Kidney epithelial cell (primary cell): ENCODE measurements around the gene TMTC1. TPM values are rescaled to one million over a fixed set of nuclear protein-coding genes. Genes with fewer than 3 reads are reported as not detected.

Experiments
- DNase-seq: peaks from one replicate; pipeline ENCODE4 v3.0.0-alpha.2; 2010; ENCODE audit warnings: low read depth
- H3K27me3 ChIP-seq: 2 replicates; pipeline ENCODE4 v1.6.0; 2011; ENCODE audit warnings: low read length; ENCODE audit not compliant: control insufficient read depth, insufficient read depth
- H3K36me3 ChIP-seq: 2 replicates; pipeline ENCODE4 v1.5.1; 2011; ENCODE audit warnings: low read length; ENCODE audit not compliant: control insufficient read depth, insufficient read depth
- H3K4me3 ChIP-seq: 2 replicates; pipeline ENCODE4 v1.5.1; 2011; ENCODE audit warnings: low read depth, mild to moderate bottlenecking, control low read depth, low read length
- total RNA-seq: library from RNA; depleted of rRNA; stranded (reverse); fragments of >200 nt; gene quantifications from 2 replicates; pipeline ENCODE4 v1.2.3, GENCODE V29; 2015
- TF ChIP-seq, protein P1 (sequence below): IDR thresholded peaks from 2 replicates; pipeline ENCODE4 v1.5.1; 2011; ENCODE audit warnings: mild to moderate bottlenecking, moderate library complexity, low read length, control low read depth, inconsistent platforms; ENCODE audit not compliant: insufficient read depth, poor library complexity, severe bottlenecking

Gene TMTC1
- total RNA-seq, 1 donor from 2014 or later: 1.6 TPM

DNA sequence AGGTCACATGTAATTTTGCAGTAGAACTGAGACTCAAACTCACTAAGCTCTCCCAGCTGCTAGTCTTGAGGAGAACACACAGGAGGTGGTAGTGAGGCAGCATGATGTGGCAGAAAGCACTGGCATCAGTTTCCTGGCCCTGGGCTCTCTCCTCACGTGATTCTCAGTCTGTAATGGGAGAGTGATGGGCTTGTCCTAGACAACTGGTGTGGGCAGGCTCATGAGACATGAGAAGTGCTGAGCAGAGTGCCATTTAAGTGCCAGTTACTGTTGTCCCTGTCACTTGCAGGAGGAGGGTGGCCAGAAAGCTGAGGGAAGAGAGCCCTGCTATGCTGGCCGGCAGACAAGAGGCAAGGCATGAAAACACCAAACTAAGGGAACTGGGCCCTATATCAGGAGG, 237.7 kb downstream of the TMTC1 start:
- no peaks in the 10 kb centered on the region for H3K36me3 ChIP-seq
- H3K27me3 ChIP-seq: no peaks in the 10 kb centered on the region
- no peak overlapping the region for H3K4me3 ChIP-seq
- DNase-seq: no peak
- TF ChIP-seq, protein P1, sequence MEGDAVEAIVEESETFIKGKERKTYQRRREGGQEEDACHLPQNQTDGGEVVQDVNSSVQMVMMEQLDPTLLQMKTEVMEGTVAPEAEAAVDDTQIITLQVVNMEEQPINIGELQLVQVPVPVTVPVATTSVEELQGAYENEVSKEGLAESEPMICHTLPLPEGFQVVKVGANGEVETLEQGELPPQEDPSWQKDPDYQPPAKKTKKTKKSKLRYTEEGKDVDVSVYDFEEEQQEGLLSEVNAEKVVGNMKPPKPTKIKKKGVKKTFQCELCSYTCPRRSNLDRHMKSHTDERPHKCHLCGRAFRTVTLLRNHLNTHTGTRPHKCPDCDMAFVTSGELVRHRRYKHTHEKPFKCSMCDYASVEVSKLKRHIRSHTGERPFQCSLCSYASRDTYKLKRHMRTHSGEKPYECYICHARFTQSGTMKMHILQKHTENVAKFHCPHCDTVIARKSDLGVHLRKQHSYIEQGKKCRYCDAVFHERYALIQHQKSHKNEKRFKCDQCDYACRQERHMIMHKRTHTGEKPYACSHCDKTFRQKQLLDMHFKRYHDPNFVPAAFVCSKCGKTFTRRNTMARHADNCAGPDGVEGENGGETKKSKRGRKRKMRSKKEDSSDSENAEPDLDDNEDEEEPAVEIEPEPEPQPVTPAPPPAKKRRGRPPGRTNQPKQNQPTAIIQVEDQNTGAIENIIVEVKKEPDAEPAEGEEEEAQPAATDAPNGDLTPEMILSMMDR: no peak

DNA sequence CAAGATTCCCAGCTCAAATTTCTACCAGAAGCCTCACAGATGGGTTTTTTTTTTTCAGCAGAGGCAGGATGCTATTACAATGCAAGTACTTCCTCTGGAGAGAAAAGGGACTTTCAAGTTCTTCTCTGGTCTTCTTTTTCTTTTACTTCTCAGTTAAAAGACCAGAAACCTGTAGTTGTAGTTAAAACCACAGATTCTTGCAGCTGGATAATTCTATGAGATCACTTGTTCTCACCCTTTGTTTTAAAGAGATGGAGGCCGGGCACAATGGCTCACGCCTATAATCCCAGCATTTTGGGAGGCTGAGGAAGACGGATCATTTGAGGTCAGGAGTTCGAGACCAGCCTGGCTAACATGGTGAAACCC, 238.7 kb downstream of the TMTC1 start:
- DNase-seq: no peak
- Histone ChIP-seq H3K36me3 (no peaks in the 10 kb centered on the region), H3K4me3 (no peak overlapping the region), H3K27me3 (no peaks in the 10 kb centered on the region)
- TF ChIP-seq, protein P1: no peak

DNA sequence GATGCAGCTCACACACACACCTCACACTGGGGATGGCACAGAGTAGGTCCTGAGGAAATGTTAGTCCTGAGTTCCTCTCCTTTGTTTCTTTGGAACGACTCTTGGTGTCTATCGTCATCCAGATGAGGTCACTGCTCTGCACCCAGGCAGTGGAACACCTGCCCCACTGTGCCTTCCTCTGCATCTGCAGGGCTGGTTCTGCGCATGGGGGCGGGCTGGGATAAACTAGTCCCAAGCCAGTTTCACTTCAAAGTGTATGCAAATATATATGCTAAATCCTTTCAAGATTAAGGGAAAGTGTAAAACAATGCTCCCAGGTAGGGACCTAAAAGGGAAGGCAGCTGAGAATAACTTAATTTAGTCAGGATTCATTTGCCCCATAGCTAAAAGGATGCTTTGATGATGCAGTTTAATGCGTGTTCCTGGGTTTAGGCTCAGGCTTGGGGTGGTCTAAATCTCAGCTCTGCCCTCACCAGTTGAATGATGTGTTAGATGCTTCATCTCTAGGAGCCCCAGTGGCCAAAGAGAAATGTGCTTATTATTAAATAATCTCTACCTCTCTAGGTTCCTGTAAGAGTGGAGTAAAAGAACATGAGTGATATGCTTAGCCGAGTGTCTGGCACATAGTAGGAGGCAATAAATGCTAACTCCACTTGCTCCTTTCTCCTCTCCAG, 239.2 kb downstream of the TMTC1 start:
- TF ChIP-seq, protein P1: no peak
- no peak for DNase-seq
- Histone ChIP-seq H3K27me3 (no peaks in the 10 kb centered on the region), H3K36me3 (no peaks in the 10 kb centered on the region), H3K4me3 (no peak overlapping the region)

DNA sequence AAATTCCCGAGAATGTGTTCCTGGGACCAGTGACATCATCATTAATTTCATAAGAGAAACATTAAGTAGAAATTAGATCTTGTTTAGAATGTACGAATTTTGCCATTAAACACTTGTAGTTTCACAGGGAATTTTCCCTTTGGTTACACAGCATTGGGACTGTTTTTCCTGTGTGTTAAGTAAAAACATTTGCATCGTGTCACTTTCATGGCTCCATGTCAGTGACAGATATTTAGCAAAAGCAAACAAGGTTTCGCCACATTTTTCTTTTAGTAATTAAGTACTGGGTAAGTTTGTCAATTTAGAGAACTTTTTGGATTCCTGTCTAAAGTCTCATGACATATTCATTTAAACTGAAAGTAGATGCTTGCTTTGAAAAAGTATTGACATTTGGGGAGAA, 240.7 kb downstream of the TMTC1 start:
- Histone ChIP-seq H3K36me3 (no peaks in the 10 kb centered on the region), H3K27me3 (no peaks in the 10 kb centered on the region), H3K4me3 (no peak overlapping the region)
- no peak for DNase-seq
- TF ChIP-seq, protein P1: no peak

DNA sequence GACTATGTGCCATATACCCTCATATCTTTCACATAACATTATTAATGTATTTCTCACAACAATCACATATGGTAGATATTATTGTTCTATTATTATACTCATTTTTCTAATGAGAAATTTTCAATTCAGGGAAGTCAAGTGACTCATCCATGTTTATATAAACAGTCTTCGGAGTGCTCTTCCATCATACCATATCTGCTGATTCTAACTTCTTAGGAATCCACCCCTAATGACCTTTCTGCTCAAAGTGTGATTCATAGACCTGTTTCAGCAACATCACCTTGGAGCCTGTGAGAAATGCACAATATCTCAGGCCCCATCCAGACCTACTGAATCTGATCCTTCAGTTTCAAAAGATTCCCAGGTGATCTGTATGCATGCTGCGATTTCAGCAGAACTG, 246.4 kb downstream of the TMTC1 start:
- H3K36me3 ChIP-seq: no peaks in the 10 kb centered on the region
- H3K4me3 ChIP-seq: no peak overlapping the region
- no peaks in the 10 kb centered on the region for H3K27me3 ChIP-seq
- TF ChIP-seq, protein P1: no peak
- no peak for DNase-seq

DNA sequence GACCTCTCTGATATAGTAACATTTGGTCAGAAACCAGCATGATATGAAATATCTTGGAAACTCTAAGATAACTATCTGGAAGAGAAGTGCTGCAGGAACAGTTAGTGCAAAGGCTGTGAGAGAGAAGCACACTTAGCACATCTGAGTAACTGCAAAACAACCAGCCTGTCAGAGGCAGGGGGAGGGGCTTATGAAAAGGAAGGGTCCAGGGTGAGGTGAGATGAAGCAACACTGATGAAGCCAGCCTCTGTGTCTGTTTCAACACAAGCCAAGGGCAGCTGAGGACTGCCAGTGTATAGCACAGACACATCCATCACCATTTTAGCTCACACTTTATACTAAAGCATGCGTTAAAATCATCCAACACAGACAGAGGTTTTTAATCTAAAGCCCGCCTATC, 248.8 kb downstream of the TMTC1 start:
- DNase-seq: no peak
- TF ChIP-seq, protein P1: no peak
- no peaks in the 10 kb centered on the region for H3K36me3 ChIP-seq
- no peak overlapping the region for H3K4me3 ChIP-seq
- no peaks in the 10 kb centered on the region for H3K27me3 ChIP-seq
